Type B pancreatic cell (in vitro differentiated cells): ENCODE data around the gene CD3G. TPM values are rescaled to one million over a fixed set of nuclear protein-coding genes. Genes with fewer than 3 reads are reported as not detected.
"Not testable (repeated sequence)": the region's sequence is repeated elsewhere in the genome, so short reads cannot be mapped to it uniquely, and the experiment has no call there.

Experiments
- DNase-seq: peaks from one replicate; pipeline ENCODE4 v3.0.0; 2021; ENCODE audit warnings: mixed read lengths; ENCODE audit not compliant: unreplicated experiment; ENCODE audit errors: extremely low spot score
- H3K27ac Mint-ChIP-seq: 2 replicates; pipeline ENCODE4 v1.8.0; 2021; ENCODE audit warnings: mild to moderate bottlenecking, mixed read lengths
- H3K27me3 Mint-ChIP-seq: 2 replicates; pipeline ENCODE4 v1.8.0; 2021; ENCODE audit warnings: mixed read lengths
- H3K36me3 Mint-ChIP-seq: 2 replicates; pipeline ENCODE4 v1.8.0; 2021; ENCODE audit warnings: mixed read lengths
- H3K4me1 Mint-ChIP-seq: one replicate; pipeline ENCODE4 v1.8.0; 2021; ENCODE audit warnings: mixed read lengths; ENCODE audit not compliant: unreplicated experiment
- H3K4me3 Mint-ChIP-seq: 2 replicates; pipeline ENCODE4 v1.8.0; 2021; ENCODE audit warnings: mild to moderate bottlenecking, mixed read lengths
- H3K9me3 Mint-ChIP-seq: 2 replicates; pipeline ENCODE4 v1.8.0; 2021; ENCODE audit warnings: mixed read lengths
- CTCF ChIP-seq: fragments of 200-600 bp; sonication (generic); conservative IDR thresholded peaks from 2 replicates; pipeline ENCODE4 v1.5.0; 2021; ENCODE audit warnings: antibody characterized with exemption, mild to moderate bottlenecking
- total RNA-seq: library from RNA; stranded (reverse); gene quantifications from 2 replicates; pipeline ENCODE4 v1.2.1, GENCODE V29; 2021; ENCODE audit warnings: low replicate concordance

The CD3G gene
- total RNA-seq, 1 donor from 2014 or later: not detected

- no peak overlapping the region for H3K27ac Mint-ChIP-seq
- H3K4me3 Mint-ChIP-seq: no peak overlapping the region
- H3K27me3 Mint-ChIP-seq: no peaks in the 10 kb centered on the region
- H3K9me3 Mint-ChIP-seq: no peaks in the 10 kb centered on the region
- TF ChIP-seq CTCF: no peak
- H3K36me3 Mint-ChIP-seq: peaks cover 12% of the 10 kb centered on the region
- H3K4me1 Mint-ChIP-seq: peaks cover 19% of the 10 kb centered on the region
- no peak for DNase-seq
Measured at GRCh38 chr11:118398791-118399559, 54.8 kb downstream of the CD3G start.

GRCh38 chr11:118401151-118401879, 57.2 kb downstream of the CD3G start, which contains the start of gene ATP5MG:
ATP5MG (plus strand) TSS chr11:118401606; CDS start chr11:118401666, 60 bp downstream.
- Mint-ChIP-seq H3K27me3 (no peaks in the 10 kb centered on the region), H3K9me3 (no peaks in the 10 kb centered on the region), H3K27ac (peak within 1 kb of the TSS; percentile 98), H3K4me1 (peaks cover 19% of the 10 kb centered on the region), H3K4me3 (peak within 1 kb of the TSS; percentile 96), H3K36me3 (peaks cover 5% of the 10 kb centered on the region)
- DNase-seq: peak; percentile 86
- TF ChIP-seq CTCF: peak; percentile 53

- DNase-seq: no peak
- no peaks in the 10 kb centered on the region for H3K27me3 Mint-ChIP-seq
- peaks cover 9% of the 10 kb centered on the region for H3K36me3 Mint-ChIP-seq
- TF ChIP-seq CTCF: no peak
- peak overlapping the region; percentile 96 for H3K4me3 Mint-ChIP-seq
- peak overlapping the region; percentile 98 for H3K27ac Mint-ChIP-seq
- H3K9me3 Mint-ChIP-seq: no peaks in the 10 kb centered on the region
- peaks cover 19% of the 10 kb centered on the region for H3K4me1 Mint-ChIP-seq
Measured at GRCh38 chr11:118401880-118402590, 57.9 kb downstream of the CD3G start.

GRCh38 chr11:118402594-118402993, 58.5 kb downstream of the CD3G start:
- Mint-ChIP-seq H3K4me1 (peaks cover 19% of the 10 kb centered on the region), H3K4me3 (peak overlapping the region; percentile 96), H3K27ac (peak overlapping the region; percentile 98)
- not testable (repeated sequence) for DNase-seq, H3K9me3 Mint-ChIP-seq, H3K36me3 Mint-ChIP-seq, H3K27me3 Mint-ChIP-seq

Other genes with a start within 250 kb of the CD3G start
- gene SCN4B, start 191.5 kb upstream of the CD3G start, total RNA-seq: 0.36 and 2.0 TPM in 2 replicates
- 2.8 TPM in 1 of 2 replicates, not detected in the other for gene SCN2B, start 167.7 kb upstream of the CD3G start, total RNA-seq
- gene JAML, start 119.3 kb upstream of the CD3G start, total RNA-seq: 0.19 and 0.57 TPM in 2 replicates
- gene MPZL3, start 92.0 kb upstream of the CD3G start, total RNA-seq: 10.2 and 32.1 TPM in 2 replicates
- gene MPZL2, start 80.0 kb upstream of the CD3G start, total RNA-seq: 32.7 and 113 TPM in 2 replicates
- gene CD3E, start 39.6 kb upstream of the CD3G start, total RNA-seq: not detected in 2 replicates
- gene CD3D, start 1.6 kb upstream of the CD3G start, total RNA-seq: not detected in 2 replicates
- gene UBE4A, start 15.3 kb downstream of the CD3G start, total RNA-seq: 42.5 and 43.6 TPM in 2 replicates
- gene ATP5MG, start 57.3 kb downstream of the CD3G start, total RNA-seq: 207 and 263 TPM in 2 replicates
- 45.5 and 71.1 TPM in 2 replicates for gene KMT2A, start 92.1 kb downstream of the CD3G start, total RNA-seq
- gene TTC36, start 183.1 kb downstream of the CD3G start, total RNA-seq: 1.6 and 1.8 TPM in 2 replicates
- 35.8 and 47.3 TPM in 2 replicates for gene TMEM25, start 186.8 kb downstream of the CD3G start, total RNA-seq
- 18.9 and 28.7 TPM in 2 replicates for gene IFT46, start 221.6 kb downstream of the CD3G start, total RNA-seq
- gene ARCN1, start 228.1 kb downstream of the CD3G start, total RNA-seq: 139 and 175 TPM in 2 replicates